Measurements from ENCODE around the gene TRIOBP. TPM values are rescaled to one million over a fixed set of nuclear protein-coding genes. Genes with fewer than 3 reads are reported as not detected.

TRIOBP gene, protein sequence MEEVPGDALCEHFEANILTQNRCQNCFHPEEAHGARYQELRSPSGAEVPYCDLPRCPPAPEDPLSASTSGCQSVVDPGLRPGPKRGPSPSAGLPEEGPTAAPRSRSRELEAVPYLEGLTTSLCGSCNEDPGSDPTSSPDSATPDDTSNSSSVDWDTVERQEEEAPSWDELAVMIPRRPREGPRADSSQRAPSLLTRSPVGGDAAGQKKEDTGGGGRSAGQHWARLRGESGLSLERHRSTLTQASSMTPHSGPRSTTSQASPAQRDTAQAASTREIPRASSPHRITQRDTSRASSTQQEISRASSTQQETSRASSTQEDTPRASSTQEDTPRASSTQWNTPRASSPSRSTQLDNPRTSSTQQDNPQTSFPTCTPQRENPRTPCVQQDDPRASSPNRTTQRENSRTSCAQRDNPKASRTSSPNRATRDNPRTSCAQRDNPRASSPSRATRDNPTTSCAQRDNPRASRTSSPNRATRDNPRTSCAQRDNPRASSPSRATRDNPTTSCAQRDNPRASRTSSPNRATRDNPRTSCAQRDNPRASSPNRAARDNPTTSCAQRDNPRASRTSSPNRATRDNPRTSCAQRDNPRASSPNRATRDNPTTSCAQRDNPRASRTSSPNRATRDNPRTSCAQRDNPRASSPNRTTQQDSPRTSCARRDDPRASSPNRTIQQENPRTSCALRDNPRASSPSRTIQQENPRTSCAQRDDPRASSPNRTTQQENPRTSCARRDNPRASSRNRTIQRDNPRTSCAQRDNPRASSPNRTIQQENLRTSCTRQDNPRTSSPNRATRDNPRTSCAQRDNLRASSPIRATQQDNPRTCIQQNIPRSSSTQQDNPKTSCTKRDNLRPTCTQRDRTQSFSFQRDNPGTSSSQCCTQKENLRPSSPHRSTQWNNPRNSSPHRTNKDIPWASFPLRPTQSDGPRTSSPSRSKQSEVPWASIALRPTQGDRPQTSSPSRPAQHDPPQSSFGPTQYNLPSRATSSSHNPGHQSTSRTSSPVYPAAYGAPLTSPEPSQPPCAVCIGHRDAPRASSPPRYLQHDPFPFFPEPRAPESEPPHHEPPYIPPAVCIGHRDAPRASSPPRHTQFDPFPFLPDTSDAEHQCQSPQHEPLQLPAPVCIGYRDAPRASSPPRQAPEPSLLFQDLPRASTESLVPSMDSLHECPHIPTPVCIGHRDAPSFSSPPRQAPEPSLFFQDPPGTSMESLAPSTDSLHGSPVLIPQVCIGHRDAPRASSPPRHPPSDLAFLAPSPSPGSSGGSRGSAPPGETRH (N-terminal part only)
- polyA plus RNA-seq (2013), result 47.7 and 49.4 TPM in 2 replicates

DNA sequence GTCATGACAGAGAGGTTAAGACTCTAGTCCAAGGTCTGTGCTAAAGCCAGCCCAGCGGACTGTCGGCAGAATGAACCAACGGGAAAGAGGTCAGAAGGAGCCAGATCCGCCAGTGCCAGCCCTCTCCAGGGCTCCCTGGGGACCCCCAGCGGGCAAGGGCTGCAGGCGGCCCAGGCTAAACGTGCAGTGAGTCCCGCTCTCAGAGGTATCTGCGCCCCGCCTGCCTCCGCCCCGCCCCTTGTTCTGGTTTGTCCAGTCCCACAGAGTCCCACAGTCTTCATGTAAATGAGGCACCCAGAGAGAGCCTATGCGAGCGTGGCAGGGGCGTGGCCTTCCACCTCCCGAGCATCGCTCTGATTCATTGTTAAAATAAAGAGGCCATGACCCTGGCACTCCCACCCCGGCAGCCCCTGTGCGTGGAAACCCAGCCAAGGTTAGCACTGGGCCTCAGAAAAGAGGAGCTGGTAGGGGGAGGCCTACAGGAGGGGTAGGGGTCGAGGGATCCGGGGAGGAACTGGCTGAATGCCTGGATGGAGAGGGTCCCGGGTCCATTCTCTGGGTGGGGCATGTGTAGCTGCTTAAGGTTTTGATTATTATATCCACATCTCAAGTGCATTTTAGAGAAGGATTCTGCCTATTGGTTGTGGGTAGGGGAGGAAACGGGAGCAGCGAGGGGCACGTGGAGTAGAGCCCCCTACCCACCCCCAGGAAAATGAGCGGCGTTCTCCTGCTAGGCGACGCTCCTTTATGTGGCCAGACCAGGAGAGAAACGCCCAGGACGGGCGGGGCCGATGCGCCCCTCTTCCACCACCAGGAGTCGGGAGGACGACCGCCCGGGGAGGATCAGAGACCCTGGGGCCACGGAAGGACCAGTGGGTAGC lies at the start of gene TRIOBP:
Gene TRIOBP (plus strand): TSS at position 392 of the 881 bp plus-strand sequence. CDS start 4,318 bp downstream, outside the sequence.
- WGBS (ENCODE audit: extremely low coverage, insufficient coverage, insufficient read length), result no CpG with 5 or more reads among the region's 39 CpGs

DNA sequence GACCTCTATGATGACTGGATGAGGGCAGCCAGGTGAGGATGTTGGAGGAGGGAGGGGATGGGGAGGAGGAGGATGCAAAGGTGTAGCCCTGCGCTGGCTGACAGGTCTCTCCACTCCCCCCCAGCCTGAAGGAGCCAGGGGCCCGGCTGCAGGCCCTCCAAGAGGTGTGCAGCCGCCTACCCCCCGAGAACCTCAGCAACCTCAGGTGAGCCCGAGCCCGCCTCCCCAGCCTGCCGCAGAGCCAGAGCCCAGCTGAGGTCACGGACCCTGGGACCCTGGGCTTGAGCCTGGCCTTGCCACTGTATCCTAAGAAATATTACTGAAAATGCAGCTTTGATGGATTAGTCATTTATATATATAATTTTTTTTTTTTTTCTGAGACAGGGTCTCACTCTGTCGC lies 49.5 kb upstream of the TRIOBP start:
- Histone ChIP-seq H3K27me3 (ENCODE audit: insufficient read depth, low read length) (no peaks in the 10 kb centered on the region), H3K4me2 (ENCODE audit: low read length) (no peak overlapping the region), H3K36me3 (ENCODE audit: control insufficient read depth in 1 of 2, insufficient read depth in 2 of 2, low read length in 2 of 2) (peaks cover 80 to 81% of the 10 kb centered on the region in 2 experiments), H3K79me1 (ENCODE audit: low read length) (no peaks in the 10 kb centered on the region), H3K23ac (ENCODE audit: low read length) (no peak overlapping the region), H4K91ac (ENCODE audit: low read depth, low read length) (no peak overlapping the region), H3K4me3 (ENCODE audit: low read depth, low read length) (no peak overlapping the region), H4K12ac (ENCODE audit: low read depth, low read length) (no peak overlapping the region), H2BK120ac (ENCODE audit: insufficient read depth, low read length, poor library complexity) (no peak overlapping the region), H3K4ac (ENCODE audit: low read depth, low read length) (no peak overlapping the region), H3K9ac (ENCODE audit: low read length) (no peak overlapping the region), H3K18ac (ENCODE audit: low read length) (no peak overlapping the region), H2AFZ (ENCODE audit: insufficient read depth, low read length, poor library complexity) (no peak overlapping the region), H2BK12ac (ENCODE audit: low read length) (no peak overlapping the region), H3K14ac (ENCODE audit: low read length) (no peak overlapping the region), H2BK5ac (ENCODE audit: low read depth, low read length, poor library complexity) (no peak overlapping the region), H2AK5ac (ENCODE audit: low read length) (no peak overlapping the region), H3K9me3 (ENCODE audit: insufficient read depth, low read depth, low read length) (peaks cover 4% of the 10 kb centered on the region), H3K79me2 (ENCODE audit: control insufficient read depth, insufficient read depth, low read length, poor library complexity) (no peaks in the 10 kb centered on the region), H3K4me1 (ENCODE audit: control insufficient read depth in 1 of 2, insufficient read depth in 2 of 2, low read length in 2 of 2) (no peaks in the 10 kb centered on the region), H4K8ac (ENCODE audit: low read depth, low read length) (no peak overlapping the region), H3K27ac (ENCODE audit: low read depth, low read length) (no peak overlapping the region)
- WGBS (ENCODE audit: extremely low coverage, insufficient coverage, insufficient read length), result no CpG with 5 or more reads among the region's 9 CpGs
- DNase-seq, result no peak

More for the DNA sequence above, at the start of gene TRIOBP:
- Histone ChIP-seq H2AFZ (ENCODE audit: insufficient read depth, low read length, poor library complexity) (peak within 1 kb of the TSS; percentile 27), H3K79me2 (ENCODE audit: control insufficient read depth, insufficient read depth, low read length, poor library complexity) (no peaks in the 10 kb centered on the region), H3K9ac (ENCODE audit: low read length) (no peak within 1 kb of the TSS), H3K79me1 (ENCODE audit: low read length) (no peaks in the 10 kb centered on the region), H2BK120ac (ENCODE audit: insufficient read depth, low read length, poor library complexity) (no peak within 1 kb of the TSS), H3K27me3 (ENCODE audit: insufficient read depth, low read length) (no peaks in the 10 kb centered on the region), H3K18ac (ENCODE audit: low read length) (no peak within 1 kb of the TSS), H3K4me2 (ENCODE audit: low read length) (peak within 1 kb of the TSS; percentile 63), H2BK5ac (ENCODE audit: low read depth, low read length, poor library complexity) (no peak within 1 kb of the TSS), H3K14ac (ENCODE audit: low read length) (no peak within 1 kb of the TSS), H2AK5ac (ENCODE audit: low read length) (peak within 1 kb of the TSS; percentile 12), H3K4me3 (ENCODE audit: low read depth, low read length) (no peak within 1 kb of the TSS), H4K91ac (ENCODE audit: low read depth, low read length) (peak within 1 kb of the TSS; percentile 8), H3K4me1 (ENCODE audit: control insufficient read depth in 1 of 2, insufficient read depth in 2 of 2, low read length in 2 of 2) (peaks cover 6 to 7% of the 10 kb centered on the region in 2 experiments), H2BK12ac (ENCODE audit: low read length) (no peak within 1 kb of the TSS), H4K12ac (ENCODE audit: low read depth, low read length) (peak within 1 kb of the TSS; percentile 27), H4K8ac (ENCODE audit: low read depth, low read length) (peak within 1 kb of the TSS; percentile 51), H3K9me3 (ENCODE audit: insufficient read depth, low read depth, low read length) (no peaks in the 10 kb centered on the region), H3K36me3 (ENCODE audit: control insufficient read depth in 1 of 2, insufficient read depth in 2 of 2, low read length in 2 of 2) (peaks cover 10 to 13% of the 10 kb centered on the region in 2 experiments), H3K23ac (ENCODE audit: low read length) (no peak within 1 kb of the TSS), H3K4ac (ENCODE audit: low read depth, low read length) (no peak within 1 kb of the TSS), H3K27ac (ENCODE audit: low read depth, low read length) (no peak within 1 kb of the TSS)
- peak; percentile 96 for DNase-seq

DNA sequence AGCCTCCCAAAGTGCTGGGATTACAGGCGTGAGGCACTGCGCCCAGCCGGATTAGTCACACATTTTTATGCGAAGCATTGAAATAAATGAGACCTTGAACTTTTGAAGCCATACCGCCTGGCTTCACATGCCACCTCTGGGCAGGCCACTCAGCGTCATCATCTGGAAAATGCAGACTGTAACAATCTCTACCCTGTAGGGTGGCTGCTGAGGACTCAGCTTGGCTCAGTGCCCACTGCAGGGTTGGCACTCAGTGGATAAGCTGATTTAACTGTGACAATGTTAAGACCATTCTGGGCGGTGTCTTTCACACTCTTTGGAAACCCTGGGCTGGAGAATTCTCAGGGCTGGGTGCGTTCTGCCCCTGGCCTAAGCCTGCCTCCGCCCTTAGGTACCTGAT lies 48.9 kb upstream of the TRIOBP start:
- Histone ChIP-seq H2AFZ (ENCODE audit: insufficient read depth, low read length, poor library complexity) (no peak overlapping the region), H3K23ac (ENCODE audit: low read length) (no peak overlapping the region), H2BK5ac (ENCODE audit: low read depth, low read length, poor library complexity) (no peak overlapping the region), H2AK5ac (ENCODE audit: low read length) (no peak overlapping the region), H3K18ac (ENCODE audit: low read length) (no peak overlapping the region), H3K9me3 (ENCODE audit: insufficient read depth, low read depth, low read length) (peaks cover 4% of the 10 kb centered on the region), H3K4ac (ENCODE audit: low read depth, low read length) (no peak overlapping the region), H3K79me1 (ENCODE audit: low read length) (no peaks in the 10 kb centered on the region), H3K79me2 (ENCODE audit: control insufficient read depth, insufficient read depth, low read length, poor library complexity) (no peaks in the 10 kb centered on the region), H2BK12ac (ENCODE audit: low read length) (no peak overlapping the region), H2BK120ac (ENCODE audit: insufficient read depth, low read length, poor library complexity) (no peak overlapping the region), H3K9ac (ENCODE audit: low read length) (no peak overlapping the region), H3K27me3 (ENCODE audit: insufficient read depth, low read length) (no peaks in the 10 kb centered on the region), H3K14ac (ENCODE audit: low read length) (no peak overlapping the region), H4K91ac (ENCODE audit: low read depth, low read length) (no peak overlapping the region), H3K36me3 (ENCODE audit: control insufficient read depth in 1 of 2, insufficient read depth in 2 of 2, low read length in 2 of 2) (peaks cover 77 to 78% of the 10 kb centered on the region in 2 experiments), H4K8ac (ENCODE audit: low read depth, low read length) (no peak overlapping the region), H3K4me1 (ENCODE audit: control insufficient read depth in 1 of 2, insufficient read depth in 2 of 2, low read length in 2 of 2) (no peaks in the 10 kb centered on the region), H3K4me3 (ENCODE audit: low read depth, low read length) (no peak overlapping the region), H3K27ac (ENCODE audit: low read depth, low read length) (no peak overlapping the region), H3K4me2 (ENCODE audit: low read length) (no peak overlapping the region), H4K12ac (ENCODE audit: low read depth, low read length) (no peak overlapping the region)
- DNase-seq, result no peak
- no CpG with 5 or more reads among the region's 9 CpGs for WGBS (ENCODE audit: extremely low coverage, insufficient coverage, insufficient read length)
